GM12864 (cell line): ENCODE measurements around the gene MLLT3.
"Not testable (repeated sequence)": the region's sequence is repeated elsewhere in the genome, so short reads cannot be mapped to it uniquely, and the experiment has no call there.

Source experiments
- DNase-seq: peaks from one replicate; pipeline ENCODE4 v3.0.0-alpha.2; 2011; ENCODE audit warnings: low read depth
- H3K4me3 ChIP-seq: 2 replicates; pipeline ENCODE4 v1.5.1; 2011; ENCODE audit warnings: mild to moderate bottlenecking, low read depth, low read length, control low read depth
- CTCF ChIP-seq: IDR thresholded peaks from 2 replicates; pipeline ENCODE4 v1.5.1; 2011; ENCODE audit warnings: low read depth, mild to moderate bottlenecking, moderate library complexity, low read length, control low read depth, inconsistent platforms; ENCODE audit errors: missing control alignments

MLLT3 gene

GRCh38 chr9:20658677-20659473 is 36.6 kb upstream of the MLLT3 start:
- no peak for TF ChIP-seq CTCF
- H3K4me3 ChIP-seq, result peak overlapping the region; percentile 75
- no peak for DNase-seq

- H3K4me3 ChIP-seq, result peak overlapping the region; percentile 75
- DNase-seq, result not testable (repeated sequence)
Measured at GRCh38 chr9:20658246-20658667, 36.0 kb upstream of the MLLT3 start.

- no peak overlapping the region for H3K4me3 ChIP-seq
- no peak for TF ChIP-seq CTCF
- DNase-seq, result no peak
Measured at GRCh38 chr9:20651939-20652338, 29.6 kb upstream of the MLLT3 start.

GRCh38 chr9:20650750-20651299 is 28.5 kb upstream of the MLLT3 start:
- no peak for DNase-seq
- no peak for TF ChIP-seq CTCF

GRCh38 chr9:20650313-20650712 is 28.0 kb upstream of the MLLT3 start:
- no peak overlapping the region for H3K4me3 ChIP-seq
- TF ChIP-seq CTCF, result no peak
- DNase-seq, result no peak

More at GRCh38 chr9:20650750-20651299, 28.5 kb upstream of the MLLT3 start:
- no peak overlapping the region for H3K4me3 ChIP-seq

- TF ChIP-seq CTCF, result no peak
- DNase-seq, result no peak
- H3K4me3 ChIP-seq, result no peak overlapping the region
Measured at GRCh38 chr9:20649381-20649780, 27.1 kb upstream of the MLLT3 start.

GRCh38 chr9:20646656-20647055 is 24.4 kb upstream of the MLLT3 start:
- no peak overlapping the region for H3K4me3 ChIP-seq
- TF ChIP-seq CTCF, result no peak
- no peak for DNase-seq
